HEK293T (cell line): ENCODE data around the gene ACOX1.

Source experiments
- CTCF ChIA-PET: fragments of 350-600 bp; formaldehyde crosslinking; extraction: SDS; loops from one replicate; lab custom pipeline; 2021; ENCODE audit warnings: antibody characterized with exemption, inconsistent platforms; lab: Yijun Ruan, JAX
- POLR2A ChIA-PET: fragments of 350-600 bp; formaldehyde crosslinking; extraction: SDS; loops from one replicate; lab custom pipeline; 2020; ENCODE audit warnings: antibody characterized with exemption, inconsistent platforms; lab: Yijun Ruan, JAX
- DNase-seq: peaks from one replicate; pipeline ENCODE4 v3.0.0; 2012; ENCODE audit warnings: mixed read lengths; ENCODE audit errors: extremely low spot score
- ARNT ChIP-seq: fragments of 450-650 bp; IDR thresholded peaks from 2 replicates; pipeline ENCODE4 v1.6.1; 2017; ENCODE audit warnings: mild to moderate bottlenecking
- BHLHE40 ChIP-seq: fragments of 450-650 bp; IDR thresholded peaks from 2 replicates; pipeline ENCODE4 v1.6.1; 2016; ENCODE audit warnings: mild to moderate bottlenecking, moderate library complexity, borderline replicate concordance
- CTBP1 ChIP-seq: fragments of 450-650 bp; IDR thresholded peaks from 2 replicates; pipeline ENCODE4 v1.6.1; 2016; ENCODE audit warnings: borderline replicate concordance
- ELF4 ChIP-seq: fragments of 450-650 bp; IDR thresholded peaks from 2 replicates; pipeline ENCODE4 v1.6.1; 2017; ENCODE audit warnings: antibody characterized with exemption
- FOXA1 ChIP-seq: fragments of 450-650 bp; IDR thresholded peaks from 2 replicates; pipeline ENCODE4 v1.6.1; 2016; ENCODE audit warnings: mild to moderate bottlenecking
- FOXK2 ChIP-seq: fragments of 450-650 bp; IDR thresholded peaks from 2 replicates; pipeline ENCODE4 v1.6.1; 2016; ENCODE audit warnings: mild to moderate bottlenecking
- FOXM1 ChIP-seq: fragments of 450-650 bp; IDR thresholded peaks from 2 replicates; pipeline ENCODE4 v1.6.1; 2017; ENCODE audit warnings: mild to moderate bottlenecking, borderline replicate concordance
- HDGF ChIP-seq: fragments of 450-650 bp; IDR thresholded peaks from 2 replicates; pipeline ENCODE4 v1.6.1; 2017; ENCODE audit warnings: antibody characterized with exemption, borderline replicate concordance
- L3MBTL2 ChIP-seq: fragments of 450-650 bp; conservative IDR thresholded peaks from 2 replicates; pipeline ENCODE4 v1.6.1; 2016; ENCODE audit warnings: mild to moderate bottlenecking
- LEF1 ChIP-seq: fragments of 450-650 bp; IDR thresholded peaks from 2 replicates; pipeline ENCODE4 v1.6.1; 2017; ENCODE audit warnings: mild to moderate bottlenecking, borderline replicate concordance
- NFRKB ChIP-seq: fragments of 450-650 bp; IDR thresholded peaks from 2 replicates; pipeline ENCODE4 v1.6.1; 2016; ENCODE audit warnings: mild to moderate bottlenecking, moderate library complexity
- PKNOX1 ChIP-seq: fragments of 450-650 bp; IDR thresholded peaks from 2 replicates; pipeline ENCODE4 v1.6.1; 2016
- SP1 ChIP-seq: fragments of 450-650 bp; IDR thresholded peaks from 2 replicates; pipeline ENCODE4 v1.6.1; 2017
- SUZ12 ChIP-seq: fragments of 450-650 bp; IDR thresholded peaks from 2 replicates; pipeline ENCODE4 v1.6.1; 2016; ENCODE audit warnings: mild to moderate bottlenecking
- TARDBP ChIP-seq: fragments of 450-650 bp; IDR thresholded peaks from 2 replicates; pipeline ENCODE4 v1.6.1; 2016
- ZNF384 ChIP-seq: fragments of 450-650 bp; IDR thresholded peaks from 2 replicates; pipeline ENCODE4 v1.6.1; 2016

Gene ACOX1

GRCh38 chr17:76017481-76018339 lies 38.7 kb upstream of the ACOX1 start:
- POLR2A ChIA-PET: no interaction called here

GRCh38 chr17:76014925-76015261 lies 35.9 kb upstream of the ACOX1 start:
- CTCF ChIA-PET: interaction anchor here (0.7 to 1.7 kb wide), 20 partner anchors 8 to 265 kb away, joined by 3 to 15 read pairs (median 4); partner anchors contain the start of genes CDK3 and EXOC7
- TF ChIP-seq BHLHE40 (no peak), SP1 (no peak), TARDBP (no peak), L3MBTL2 (no peak), FOXK2 (no peak), NFRKB (no peak), PKNOX1 (no peak), ARNT (no peak), CTBP1 (no peak), HDGF (no peak), ELF4 (no peak), ZNF384 (no peak), FOXM1 (no peak), SUZ12 (no peak), LEF1 (no peak), FOXA1 (no peak)
- no peak for DNase-seq
- POLR2A ChIA-PET: interaction anchor here (1.9 to 2.4 kb wide), 2 partner anchors 57 to 89 kb away, joined by 6 read pairs; partner anchors contain the start of genes EXOC7 and SRP68

More at GRCh38 chr17:76017481-76018339, 38.7 kb upstream of the ACOX1 start:
- TF ChIP-seq ELF4 (no peak), CTBP1 (no peak)
- CTCF ChIA-PET: no interaction called here
- DNase-seq: no peak

- DNase-seq: peak; percentile 93
- CTCF ChIA-PET: interaction anchor here (0.5 to 1.7 kb wide), 26 partner anchors 9 to 265 kb away, joined by 3 to 15 read pairs (median 3); partner anchors contain the start of genes CDK3 and EXOC7
- TF ChIP-seq ARNT (no peak), TARDBP (no peak), NFRKB (no peak), HDGF (no peak), BHLHE40 (no peak), FOXA1 (no peak), LEF1 (no peak), CTBP1 (no peak), SP1 (no peak), SUZ12 (no peak)
- POLR2A ChIA-PET: interaction anchor here (0.8 to 2.4 kb wide), 5 partner anchors 8 to 109 kb away, joined by 3 to 6 read pairs (median 4); partner anchors contain the start of genes ACOX1, EXOC7, MRPL38 and SRP68
Observed at GRCh38 chr17:76014100-76014924, 35.3 kb upstream of the ACOX1 start.

GRCh38 chr17:76013377-76013932 lies 34.5 kb upstream of the ACOX1 start:
- no peak for DNase-seq
- TF ChIP-seq FOXM1 (no peak), ZNF384 (no peak), CTBP1 (no peak), LEF1 (no peak), BHLHE40 (no peak), ELF4 (no peak), NFRKB (no peak), SUZ12 (no peak), SP1 (no peak), L3MBTL2 (no peak), FOXA1 (no peak), PKNOX1 (no peak), HDGF (no peak)
- POLR2A ChIA-PET: interaction anchor here (1.0 to 1.9 kb wide), 2 partner anchors 91 to 108 kb away, joined by 4 to 6 read pairs; partner anchors contain the start of genes EXOC7 and MRPL38
- CTCF ChIA-PET: interaction anchor here (0.7 to 1.7 kb wide), 18 partner anchors 8 to 266 kb away, joined by 3 to 15 read pairs (median 5); partner anchors contain the start of genes CDK3 and EXOC7

- POLR2A ChIA-PET: interaction anchor here (1.1 to 2.7 kb wide), 2 partner anchors 71 to 92 kb away, joined by 3 to 10 read pairs; partner anchors contain the start of gene EXOC7
- DNase-seq: no peak
- no peak for TF ChIP-seq SUZ12
- no peak for TF ChIP-seq ARNT
- CTCF ChIA-PET: interaction anchor here (0.6 to 4.2 kb wide), 4 partner anchors 11 to 170 kb away, joined by 3 to 22 read pairs (median 5); partner anchors contain the start of gene CDK3
Observed at GRCh38 chr17:76011951-76012350, 33.0 kb upstream of the ACOX1 start.
